Amniotic stem cell (primary cell): ENCODE results near the gene ZNF407.

Experiments used
- DNase-seq: peaks from one replicate; lab custom pipeline; 2025; lab: John Stamatoyannopoulos, UW

ZNF407 gene

DNA sequence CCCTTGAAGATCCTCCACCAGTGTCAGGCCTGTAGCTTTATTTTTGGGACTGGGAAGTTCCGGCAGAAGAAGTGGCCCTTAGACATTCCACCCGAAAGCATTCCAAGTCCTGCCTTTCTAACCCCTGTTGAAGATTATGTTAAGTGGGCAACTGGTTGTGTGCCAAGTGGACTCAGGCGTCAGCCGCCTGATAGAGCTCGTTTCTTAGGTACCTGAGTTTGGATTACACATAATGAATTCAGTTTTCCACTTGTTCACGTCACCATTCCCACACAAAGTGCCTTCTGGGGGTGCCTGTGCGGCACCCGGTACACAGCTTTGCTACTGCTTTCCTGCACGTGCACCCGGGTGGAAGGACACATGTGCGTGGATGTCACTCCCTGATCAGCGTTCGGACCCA, 454.8 kb downstream of the ZNF407 start:
- no peak for DNase-seq

DNA sequence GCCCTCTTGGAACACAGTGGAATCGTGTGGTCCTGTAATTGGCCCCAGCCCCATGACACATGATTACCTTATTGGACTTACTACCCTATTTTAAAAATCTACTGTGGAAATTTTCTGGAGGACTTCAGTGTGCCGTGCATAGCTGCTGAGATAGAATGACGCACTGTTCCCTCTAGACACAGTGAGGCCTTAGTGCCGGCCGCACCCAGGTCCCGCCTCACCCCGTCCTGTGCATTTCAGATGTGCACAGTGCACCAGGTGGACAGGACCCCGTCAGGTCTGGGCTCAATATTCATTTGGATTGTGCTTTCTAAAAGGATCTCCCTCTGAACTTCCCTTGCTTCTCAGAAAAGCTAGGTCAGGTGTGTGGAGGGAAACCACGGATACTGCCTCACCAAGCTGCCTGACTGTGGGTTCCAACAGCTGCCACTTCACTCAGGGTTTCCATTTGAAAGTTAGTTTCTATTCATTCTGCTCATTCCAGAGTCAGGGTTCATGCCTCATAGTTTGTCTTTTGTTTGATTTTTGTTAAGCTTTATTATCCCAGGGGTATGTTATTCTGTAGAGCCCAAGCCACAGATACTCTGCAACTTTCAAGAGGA, 455.5 kb downstream of the ZNF407 start:
- DNase-seq, result no peak

DNA sequence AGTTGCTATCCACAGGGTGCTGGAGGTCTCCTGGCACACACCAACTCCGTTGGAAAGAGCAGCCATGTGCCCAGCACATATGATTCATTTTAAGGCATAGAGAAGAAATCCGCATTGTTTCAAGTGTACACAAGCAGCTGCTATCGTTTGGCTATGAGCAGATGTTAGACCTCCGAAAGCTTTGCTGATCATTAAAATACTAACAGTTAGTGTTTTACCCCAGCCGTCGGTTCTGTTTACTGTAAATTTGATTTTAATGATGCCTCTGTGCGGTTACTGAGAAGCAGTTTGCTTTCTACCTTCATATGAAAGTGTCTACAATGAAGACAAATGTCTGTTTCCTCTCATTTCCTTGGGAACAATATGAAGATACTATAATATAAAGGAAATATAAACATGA, 456.4 kb downstream of the ZNF407 start:
- no peak for DNase-seq

DNA sequence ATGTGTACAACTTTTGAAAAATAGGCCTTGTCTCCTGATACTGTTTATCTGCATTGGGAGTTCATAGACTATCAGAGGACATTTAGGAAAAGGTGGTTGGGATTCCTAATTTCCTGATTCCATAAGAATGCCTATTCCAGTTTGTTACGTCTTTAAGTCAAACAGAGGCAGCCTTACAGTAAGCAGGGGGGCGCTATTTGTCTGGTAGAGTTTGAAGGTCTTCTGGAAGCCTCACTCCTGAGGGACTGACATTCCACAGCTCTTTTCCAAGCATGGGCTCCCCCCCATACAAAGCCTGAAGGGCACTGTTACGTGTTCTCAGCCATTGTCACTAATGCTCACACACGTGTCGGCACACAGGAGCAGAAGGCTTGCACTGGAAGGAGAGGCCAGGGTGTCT, 456.9 kb downstream of the ZNF407 start:
- no peak for DNase-seq

DNA sequence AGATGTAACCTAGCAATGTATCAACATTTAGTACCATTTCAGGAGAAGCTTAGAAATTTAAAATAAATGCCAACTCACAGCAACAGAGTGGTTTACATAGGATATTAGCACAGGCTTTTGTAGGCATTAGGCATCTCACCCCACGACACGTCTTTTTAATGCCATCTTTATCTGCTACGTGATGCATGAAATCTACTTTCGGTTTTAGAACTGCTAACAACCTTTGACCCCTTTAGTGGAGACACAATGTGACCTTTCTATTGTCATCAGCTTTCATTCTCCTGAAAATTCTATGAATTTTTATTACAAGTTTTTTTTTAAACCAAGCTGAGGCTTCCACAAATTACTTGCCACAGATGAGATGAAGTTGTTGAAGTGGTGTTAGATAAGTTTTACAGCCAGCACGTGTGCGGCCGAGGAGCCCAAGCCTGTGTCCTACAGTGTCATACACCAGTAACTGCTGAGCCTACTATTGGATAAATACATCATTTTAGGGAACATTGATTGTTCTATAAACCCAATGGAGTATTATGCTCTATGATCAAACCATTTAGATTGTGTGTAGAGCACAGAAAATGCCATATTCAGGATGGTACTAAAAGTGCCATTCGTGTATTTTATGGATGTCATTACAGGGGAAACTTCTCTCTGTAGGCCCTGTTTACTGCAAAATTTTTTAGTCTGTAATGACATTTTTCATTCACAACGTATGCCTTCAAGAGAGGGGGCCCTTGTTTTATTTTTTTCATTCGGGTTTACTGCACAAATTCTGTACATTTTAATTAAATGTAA, 459.7 kb downstream of the ZNF407 start:
- no peak for DNase-seq

DNA sequence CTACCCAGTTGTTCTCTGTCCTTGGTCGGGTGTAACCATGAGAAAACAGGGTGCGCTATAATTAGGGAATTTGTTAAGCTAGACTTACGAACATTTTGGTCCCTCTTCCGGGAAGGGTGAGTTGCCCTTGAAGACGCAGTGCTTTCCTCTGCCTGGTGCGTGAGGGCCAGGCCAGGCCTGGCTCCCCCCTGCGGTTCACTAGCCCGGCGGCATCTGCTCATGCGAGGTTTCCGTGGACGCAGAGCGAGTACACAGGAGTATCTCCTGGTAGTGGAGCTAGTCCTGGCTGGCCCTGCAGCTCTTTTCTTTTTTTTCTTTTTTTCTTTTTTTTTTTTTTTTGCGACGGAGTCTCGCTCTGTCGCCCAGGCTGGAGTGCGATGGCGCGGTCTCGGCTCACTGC, 462.5 kb downstream of the ZNF407 start:
- no peak for DNase-seq

DNA sequence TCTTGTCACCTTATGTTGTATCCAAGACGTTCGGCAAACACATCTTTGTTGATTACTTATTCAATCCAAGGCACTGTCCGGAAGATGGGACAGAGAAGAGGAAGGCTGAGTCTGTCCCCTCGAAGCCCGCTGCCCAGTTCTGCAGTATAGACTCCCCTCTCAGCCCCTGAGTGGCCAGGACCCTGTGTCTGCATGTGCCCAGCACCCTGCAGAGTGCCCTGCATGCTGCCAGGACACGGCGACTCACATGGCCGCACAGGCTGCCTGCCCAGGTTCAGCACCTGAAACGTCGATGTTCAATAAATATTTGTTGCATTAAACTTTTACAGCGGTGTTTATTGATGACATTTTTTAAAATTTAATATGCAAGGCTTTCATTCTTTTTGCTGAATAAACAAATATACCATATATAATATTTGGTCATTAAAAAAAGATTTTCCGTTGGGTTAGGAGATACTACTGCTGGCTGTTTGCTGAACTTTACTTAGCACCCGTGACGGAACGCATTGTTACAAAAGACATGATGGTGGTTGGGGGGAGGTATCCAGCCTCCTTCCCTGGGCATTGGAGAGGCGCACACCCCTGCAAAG, 464.7 kb downstream of the ZNF407 start:
- no peak for DNase-seq

DNA sequence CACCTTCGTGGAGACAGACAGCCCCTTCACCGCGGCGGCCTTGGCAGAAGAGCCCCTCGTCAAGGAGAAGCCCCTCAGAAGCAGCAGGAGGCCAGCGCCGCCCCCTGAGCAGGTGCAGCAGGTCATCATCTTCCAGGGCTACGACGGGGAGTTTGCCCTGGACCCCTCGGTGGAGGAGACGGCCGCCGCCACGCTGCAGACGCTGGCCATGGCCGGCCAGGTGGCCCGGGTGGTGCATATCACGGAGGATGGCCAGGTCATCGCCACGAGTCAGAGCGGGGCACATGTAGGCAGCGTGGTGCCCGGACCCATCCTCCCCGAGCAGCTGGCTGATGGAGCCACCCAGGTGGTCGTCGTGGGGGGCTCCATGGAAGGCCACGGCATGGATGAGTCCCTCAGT, 465.5 kb downstream of the ZNF407 start:
- DNase-seq, result no peak

DNA sequence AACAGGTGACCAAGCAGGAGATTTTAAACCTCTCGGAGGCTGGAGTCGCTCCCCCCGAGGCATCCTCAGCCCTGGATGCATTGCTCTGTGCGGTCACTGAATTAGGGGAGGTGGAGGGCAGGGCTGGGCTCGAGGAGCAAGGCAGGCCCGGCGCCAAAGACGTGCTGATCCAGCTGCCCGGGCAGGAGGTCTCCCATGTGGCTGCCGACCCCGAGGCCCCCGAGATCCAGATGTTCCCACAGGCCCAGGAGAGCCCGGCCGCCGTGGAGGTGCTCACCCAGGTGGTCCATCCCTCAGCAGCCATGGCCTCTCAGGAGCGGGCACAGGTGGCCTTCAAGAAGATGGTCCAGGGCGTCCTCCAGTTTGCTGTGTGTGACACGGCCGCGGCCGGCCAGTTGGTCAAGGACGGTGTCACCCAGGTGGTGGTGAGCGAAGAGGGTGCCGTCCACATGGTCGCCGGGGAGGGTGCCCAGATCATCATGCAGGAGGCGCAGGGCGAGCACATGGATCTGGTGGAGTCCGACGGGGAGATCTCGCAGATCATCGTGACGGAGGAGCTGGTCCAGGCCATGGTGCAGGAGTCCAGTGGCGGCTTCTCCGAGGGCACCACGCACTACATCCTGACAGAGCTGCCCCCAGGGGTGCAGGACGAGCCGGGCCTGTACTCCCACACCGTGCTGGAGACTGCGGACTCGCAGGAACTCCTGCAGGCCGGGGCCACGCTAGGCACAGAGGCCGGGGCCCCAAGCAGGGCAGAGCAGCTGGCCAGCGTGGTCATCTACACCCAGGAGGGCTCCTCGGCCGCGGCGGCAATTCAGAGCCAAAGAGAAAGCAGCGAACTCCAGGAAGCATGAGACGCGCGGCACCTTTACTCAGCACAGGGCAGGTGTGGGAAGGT, 466.2 kb downstream of the ZNF407 start:
- no peak for DNase-seq

DNA sequence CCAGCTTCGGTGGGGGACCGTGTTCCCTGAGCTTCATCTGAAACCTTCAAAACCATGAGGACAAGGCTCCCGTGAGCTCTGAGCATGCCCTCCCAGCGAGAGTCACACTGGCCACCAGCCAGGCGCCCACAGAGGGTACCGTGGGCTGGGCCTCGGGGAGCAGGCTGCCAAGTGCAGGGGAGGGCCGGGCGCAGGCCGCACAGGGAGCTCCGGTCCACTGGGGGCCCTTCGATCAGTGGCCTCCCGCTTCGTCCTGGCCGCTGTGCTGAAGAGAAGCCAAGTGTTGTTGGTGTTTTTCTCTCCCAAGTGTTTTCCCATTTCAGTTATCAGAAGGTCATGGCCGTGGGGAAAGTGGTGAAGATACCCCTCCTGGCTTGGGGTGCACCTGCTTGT, 466.8 kb downstream of the ZNF407 start:
- no peak for DNase-seq

DNA sequence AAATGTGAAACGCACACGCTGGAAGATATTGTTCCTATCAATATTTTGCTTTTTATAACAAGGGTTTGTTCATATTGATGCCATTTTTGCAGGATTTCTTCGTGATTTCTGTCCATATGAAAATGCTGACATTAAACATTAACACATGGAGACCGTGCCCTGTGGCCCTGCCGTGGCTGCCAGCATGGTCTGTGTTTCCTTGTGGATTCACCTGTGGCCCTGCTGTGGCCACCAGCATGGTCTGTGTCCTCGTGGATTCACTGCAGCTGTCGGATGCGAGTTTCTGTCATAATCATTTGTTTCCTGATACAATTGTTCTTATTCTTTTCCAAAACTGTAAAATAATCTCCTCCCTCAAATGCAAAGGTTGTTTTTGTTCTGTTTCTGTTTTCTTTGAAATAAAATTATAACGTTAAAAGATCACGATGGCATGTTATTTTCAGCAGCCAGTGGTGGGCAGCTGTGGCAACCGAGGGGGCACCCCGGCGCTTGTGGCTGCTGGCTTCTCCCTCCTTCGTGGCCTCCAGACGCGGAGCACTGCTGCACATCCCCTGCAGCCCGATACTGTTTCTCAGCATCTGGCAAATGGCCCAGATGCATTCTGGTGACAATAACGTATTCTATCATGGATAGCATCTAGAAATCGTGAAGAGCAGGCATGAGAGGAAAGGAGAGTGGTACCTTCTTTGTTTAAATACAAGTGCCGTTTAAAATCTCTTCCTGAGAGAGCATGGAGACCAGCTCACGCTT, 467.8 kb downstream of the ZNF407 start:
- no peak for DNase-seq

DNA sequence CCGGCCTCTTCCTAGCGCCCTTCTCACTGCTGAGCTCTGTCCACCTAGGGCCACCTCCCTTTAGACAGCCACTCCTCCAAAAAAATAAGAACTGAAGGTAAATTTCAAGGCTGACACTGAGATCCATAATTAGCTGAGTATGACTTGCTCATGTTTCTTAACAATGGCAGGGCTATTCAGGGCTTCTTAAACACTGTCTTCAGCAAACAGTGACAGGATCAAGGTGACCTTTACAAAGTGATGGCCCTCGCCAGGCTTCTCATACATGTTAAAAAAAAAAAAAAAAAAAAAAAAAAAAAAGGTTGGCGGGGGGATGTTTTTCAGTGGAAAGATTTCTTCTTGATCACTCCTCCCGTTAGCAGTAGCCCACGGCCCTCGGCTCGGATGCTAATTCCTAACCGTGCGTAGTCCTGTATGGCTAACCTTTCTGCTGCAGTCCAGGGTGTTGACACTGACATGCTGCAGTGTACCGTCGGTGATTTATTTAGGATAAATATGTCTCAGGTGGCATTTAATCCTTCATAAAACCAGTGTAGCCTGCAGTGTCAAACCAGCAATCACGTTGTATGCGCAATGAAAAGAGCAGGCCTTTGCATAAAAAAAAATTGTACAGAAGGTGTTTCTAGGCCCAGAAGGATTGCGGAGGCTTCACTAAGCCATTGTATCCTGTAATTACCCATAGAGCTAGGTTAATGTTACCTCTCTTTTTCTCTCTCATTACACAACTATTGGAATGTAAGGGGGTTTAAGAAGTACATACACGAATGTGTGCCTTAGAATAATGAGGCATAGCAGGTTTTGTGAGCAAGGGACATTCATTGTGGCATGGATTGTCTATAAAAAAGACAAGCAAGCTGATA, 468.6 kb downstream of the ZNF407 start:
- no peak for DNase-seq

DNA sequence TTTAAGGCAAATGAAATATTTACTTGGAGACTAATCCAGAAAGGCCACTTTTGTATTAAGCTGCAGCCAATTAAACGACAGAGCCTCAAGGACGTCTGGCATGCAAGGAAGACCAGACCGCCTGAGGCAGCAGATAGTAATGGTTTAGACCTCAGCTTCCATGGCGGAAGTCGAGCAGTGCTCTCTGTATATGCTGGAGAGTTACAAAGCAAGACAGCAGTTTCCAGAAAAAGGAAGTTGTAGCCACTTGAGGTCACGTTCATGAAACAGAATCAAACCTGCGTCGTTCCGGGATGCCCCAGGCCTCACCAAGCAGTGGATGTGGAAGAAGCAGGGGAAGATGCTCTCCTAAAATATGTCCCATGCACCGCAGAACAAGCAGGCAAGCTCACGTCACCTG, 469.3 kb downstream of the ZNF407 start:
- no peak for DNase-seq

DNA sequence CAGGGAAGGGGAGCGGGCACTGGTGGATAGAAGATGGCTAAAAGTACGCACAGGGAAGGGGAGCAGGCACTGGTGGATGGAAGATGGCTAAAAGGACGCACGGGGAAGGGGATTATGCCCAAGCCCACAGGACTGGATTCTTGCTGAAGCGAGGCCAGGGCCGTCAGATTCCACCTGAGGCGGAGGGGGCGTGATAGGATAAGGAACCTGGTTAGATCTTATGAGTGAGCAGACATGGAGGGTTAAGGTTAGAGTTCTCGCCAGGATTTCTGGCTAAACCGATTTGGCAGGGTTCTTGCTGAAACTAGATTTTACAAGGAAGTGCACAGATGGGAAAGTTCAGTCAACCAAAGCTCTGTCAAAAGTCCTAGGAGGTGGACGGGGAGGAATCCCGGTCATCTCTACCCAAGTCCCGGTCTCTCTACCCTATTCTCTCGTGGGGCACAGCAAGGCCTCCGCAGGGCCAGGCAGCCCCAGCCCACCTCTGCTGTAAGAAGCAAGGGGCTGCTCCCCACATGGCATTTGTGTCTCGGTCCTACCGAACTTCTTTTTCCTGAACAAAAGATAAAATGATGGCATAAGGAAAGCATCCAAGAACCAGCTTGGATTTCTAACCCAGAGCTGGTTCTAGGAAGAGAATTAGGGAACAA, 470.5 kb downstream of the ZNF407 start:
- no peak for DNase-seq

DNA sequence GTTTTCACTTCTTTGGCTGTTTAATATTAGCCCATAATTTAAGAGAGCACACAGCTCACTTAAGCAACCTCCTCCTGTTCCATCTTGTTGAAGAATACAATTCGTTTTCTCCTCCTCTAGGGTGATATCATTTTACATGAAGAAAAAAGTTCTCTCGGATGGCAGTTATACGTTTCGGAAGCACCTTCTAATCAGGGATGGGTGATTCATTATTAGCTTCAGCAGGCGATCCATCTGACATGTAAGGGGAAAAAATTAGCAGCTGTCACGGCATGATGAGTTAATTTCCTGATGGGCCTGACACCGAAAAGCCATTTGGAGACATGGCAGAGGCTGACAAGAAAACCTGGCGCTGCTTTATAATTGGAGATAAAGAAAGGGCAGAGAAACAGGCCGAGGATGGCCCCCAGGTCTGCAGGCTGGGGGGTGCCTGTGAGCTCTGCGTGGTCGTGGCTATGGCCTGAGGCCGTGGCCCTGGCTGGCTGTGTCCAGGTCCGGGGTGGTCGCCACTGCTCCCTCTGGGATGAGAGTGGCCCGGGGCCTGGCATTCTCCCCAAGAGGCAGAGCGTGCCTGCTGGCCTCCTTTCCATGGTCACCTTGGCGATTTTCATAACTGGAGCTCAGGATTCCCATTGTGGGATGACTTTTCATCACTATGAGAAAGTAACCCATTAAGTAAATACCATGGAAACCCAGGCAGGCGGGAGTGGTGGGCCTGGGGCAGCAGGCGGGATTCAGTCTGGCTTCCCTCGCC, 471.2 kb downstream of the ZNF407 start:
- DNase-seq, result no peak

DNA sequence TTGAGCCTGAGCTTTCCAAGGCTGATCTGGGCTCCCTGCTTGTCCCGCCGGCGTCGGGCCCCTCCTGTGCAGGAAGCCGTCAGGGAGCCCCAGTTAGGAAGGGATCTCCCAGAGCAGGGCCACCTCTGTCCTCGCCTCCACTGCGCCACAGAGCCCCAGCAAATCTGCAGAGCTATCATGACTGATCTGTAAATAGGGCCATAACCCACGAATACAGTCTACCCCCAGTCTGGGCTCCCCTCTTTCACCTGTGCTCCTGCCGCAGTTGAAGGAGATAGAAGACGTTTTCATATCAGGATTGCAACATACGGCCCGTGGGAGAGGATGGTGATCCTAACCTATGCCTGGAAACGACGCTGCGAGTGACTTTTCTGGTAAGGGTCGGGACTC, 472.6 kb downstream of the ZNF407 start:
- no peak for DNase-seq

DNA sequence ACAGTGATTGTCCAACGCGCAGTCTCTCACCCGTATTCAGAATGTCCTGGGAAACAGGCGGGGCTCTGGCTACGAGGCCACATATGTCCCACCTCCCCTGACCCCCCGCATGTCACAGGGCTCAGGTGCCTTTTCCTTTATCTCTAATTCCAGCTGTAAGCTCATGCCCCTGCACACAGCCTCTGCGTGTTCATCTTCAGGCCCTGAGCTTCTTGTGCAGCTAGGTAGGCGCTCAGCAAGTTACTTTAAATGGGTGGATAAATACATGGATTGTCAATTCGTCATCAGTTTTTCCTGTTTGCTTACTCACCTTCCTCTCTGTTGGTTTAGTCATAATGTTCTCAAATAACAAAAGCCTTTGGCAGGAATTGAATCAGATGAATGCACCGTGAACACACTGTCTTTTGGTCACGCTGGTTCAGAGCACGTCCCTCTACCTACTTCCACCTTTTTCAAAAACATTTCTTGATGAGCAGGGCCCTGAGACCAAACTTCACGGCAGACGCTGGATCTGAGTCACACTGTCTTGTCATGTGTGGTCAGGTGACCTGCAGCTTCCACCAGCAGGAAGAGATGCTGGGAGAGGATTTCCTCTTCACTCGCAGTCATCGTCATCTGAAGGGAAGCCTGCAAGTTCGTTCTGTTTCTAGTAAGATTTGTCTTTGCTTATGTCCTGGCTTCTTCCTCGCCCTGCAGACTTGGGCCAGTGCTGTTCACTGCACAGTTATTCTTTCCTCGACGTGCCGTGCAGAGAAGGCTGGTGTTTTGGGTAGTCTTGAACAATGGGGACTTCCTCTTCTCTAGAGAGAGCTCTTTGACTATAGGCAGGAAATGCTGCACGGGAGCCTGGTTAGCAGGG, 473.2 kb downstream of the ZNF407 start:
- DNase-seq, result peak; percentile 28

DNA sequence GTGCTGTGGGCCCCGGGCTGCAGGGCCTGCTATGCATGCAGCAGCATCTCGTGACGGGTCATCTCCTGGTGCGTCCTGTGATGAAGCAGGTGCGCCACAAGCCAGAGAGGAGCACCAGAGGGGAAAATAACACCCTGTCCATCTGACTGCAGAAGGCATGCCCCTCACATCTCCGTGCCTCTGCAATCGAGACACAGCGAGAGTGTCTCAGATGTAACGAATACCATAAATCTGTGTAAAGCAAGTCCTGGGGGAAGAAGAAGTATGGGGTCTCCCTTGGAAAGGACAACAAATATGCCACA, 473.8 kb downstream of the ZNF407 start:
- DNase-seq, result no peak
